Upper lobe of left lung (tissue), 4 donors: ENCODE results near the gene INPP5E.

ENCODE experiments used
- EP300 ChIP-seq, 4 donors: sonication (generic); formaldehyde crosslinking; IDR thresholded peaks; one replicate each; pipeline ENCODE4 v1.5.1; 2017; ENCODE audit warnings: antibody characterized with exemption in 4 of 4, control low read depth in 2 of 4
- POLR2A ChIP-seq, 4 donors: fragments of 450-650 bp; IDR thresholded peaks; one replicate each; pipeline ENCODE4 v1.5.1; 2016 to 2017; ENCODE audit warnings: antibody characterized with exemption in 4 of 4, mild to moderate bottlenecking in 2 of 4
- POLR2AphosphoS5 ChIP-seq, 2 donors: sonication (generic); formaldehyde crosslinking; IDR thresholded peaks; one replicate each; pipeline ENCODE4 v1.5.1; 2017; ENCODE audit warnings: antibody characterized with exemption in 2 of 2
- TF ChIP-seq, protein P1 (sequence below), 6 experiments: fragments of 450-650 bp in 4 of 6; fragments of 200-600 bp in 2 of 6; sonication (generic) in 2 of 6; IDR thresholded peaks; one replicate each; pipeline ENCODE4 v1.5.1; 2016 to 2019; ENCODE audit warnings: antibody characterized with exemption in 6 of 6

DNA sequence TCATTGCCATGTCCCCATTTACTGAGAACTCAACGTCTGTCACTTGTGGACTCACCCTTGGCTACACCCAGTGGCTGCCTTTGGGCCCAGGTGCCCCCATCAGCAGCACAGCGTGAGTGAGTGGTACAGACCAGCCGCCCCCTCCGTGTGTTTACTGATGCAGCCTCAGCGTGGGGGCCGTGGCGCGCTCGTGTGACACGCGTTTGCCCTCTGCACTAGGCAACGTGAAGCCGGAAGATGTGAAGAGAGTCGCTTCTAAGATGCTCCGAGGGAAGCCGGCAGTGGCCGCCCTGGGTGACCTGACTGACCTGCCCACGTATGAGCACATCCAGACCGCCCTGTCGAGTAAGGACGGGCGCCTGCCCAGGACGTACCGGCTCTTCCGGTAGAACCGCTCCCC, 16.8 kb downstream of the INPP5E start:
- TF ChIP-seq POLR2A (IDR thresholded peaks at IDR 0.05) = no peak
- TF ChIP-seq POLR2AphosphoS5 (IDR thresholded peaks at IDR 0.05) = no peak
- TF ChIP-seq, protein P1, sequence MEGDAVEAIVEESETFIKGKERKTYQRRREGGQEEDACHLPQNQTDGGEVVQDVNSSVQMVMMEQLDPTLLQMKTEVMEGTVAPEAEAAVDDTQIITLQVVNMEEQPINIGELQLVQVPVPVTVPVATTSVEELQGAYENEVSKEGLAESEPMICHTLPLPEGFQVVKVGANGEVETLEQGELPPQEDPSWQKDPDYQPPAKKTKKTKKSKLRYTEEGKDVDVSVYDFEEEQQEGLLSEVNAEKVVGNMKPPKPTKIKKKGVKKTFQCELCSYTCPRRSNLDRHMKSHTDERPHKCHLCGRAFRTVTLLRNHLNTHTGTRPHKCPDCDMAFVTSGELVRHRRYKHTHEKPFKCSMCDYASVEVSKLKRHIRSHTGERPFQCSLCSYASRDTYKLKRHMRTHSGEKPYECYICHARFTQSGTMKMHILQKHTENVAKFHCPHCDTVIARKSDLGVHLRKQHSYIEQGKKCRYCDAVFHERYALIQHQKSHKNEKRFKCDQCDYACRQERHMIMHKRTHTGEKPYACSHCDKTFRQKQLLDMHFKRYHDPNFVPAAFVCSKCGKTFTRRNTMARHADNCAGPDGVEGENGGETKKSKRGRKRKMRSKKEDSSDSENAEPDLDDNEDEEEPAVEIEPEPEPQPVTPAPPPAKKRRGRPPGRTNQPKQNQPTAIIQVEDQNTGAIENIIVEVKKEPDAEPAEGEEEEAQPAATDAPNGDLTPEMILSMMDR (IDR thresholded peaks at IDR 0.05) = no peak
- TF ChIP-seq EP300 (IDR thresholded peaks at IDR 0.05) = no peak
